ENCODE results near the gene LST1.
"Not testable (repeated sequence)": the region's sequence is repeated elsewhere in the genome, so short reads cannot be mapped to it uniquely, and the experiment has no call there.

LST1 gene

DNA sequence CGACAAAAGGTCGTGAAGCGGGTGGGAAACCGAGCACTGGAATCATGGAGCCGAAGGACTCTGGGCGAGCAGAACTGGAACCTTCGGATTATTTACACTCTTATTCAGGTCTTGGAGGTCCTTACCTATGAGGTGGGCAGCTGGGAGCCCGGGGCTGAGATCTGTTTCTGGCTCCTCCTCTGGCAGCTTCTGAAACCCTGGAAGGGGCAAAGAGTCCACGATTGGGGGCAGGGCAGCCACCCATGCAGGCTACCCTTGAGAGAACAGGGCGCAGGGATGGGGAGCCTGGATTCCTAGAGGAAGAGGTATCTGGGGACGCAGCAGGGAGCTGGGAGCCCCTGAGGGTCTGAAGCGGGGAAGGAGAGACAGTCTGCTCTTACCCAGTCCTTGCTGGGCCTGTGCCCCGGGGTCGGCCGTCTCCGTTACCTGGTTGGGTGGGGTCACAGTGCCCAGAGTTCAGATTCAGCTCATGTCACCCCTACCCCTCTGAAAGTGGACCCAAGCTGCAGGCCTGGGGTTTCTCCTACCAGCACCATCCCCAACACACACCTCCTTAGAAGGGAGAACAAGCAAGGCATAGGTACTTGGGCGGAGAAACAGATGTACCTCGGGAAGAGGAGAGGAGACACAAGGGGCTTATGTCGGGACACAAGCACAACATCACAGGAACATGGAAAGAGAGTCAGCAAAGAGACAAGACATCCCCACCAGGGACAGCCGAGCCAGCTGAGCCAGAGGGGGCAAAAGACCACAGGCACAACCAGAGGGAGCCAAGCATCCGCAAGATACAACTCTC lies 4.4 kb upstream of the LST1 start:
- no peak for DNase-seq

DNA sequence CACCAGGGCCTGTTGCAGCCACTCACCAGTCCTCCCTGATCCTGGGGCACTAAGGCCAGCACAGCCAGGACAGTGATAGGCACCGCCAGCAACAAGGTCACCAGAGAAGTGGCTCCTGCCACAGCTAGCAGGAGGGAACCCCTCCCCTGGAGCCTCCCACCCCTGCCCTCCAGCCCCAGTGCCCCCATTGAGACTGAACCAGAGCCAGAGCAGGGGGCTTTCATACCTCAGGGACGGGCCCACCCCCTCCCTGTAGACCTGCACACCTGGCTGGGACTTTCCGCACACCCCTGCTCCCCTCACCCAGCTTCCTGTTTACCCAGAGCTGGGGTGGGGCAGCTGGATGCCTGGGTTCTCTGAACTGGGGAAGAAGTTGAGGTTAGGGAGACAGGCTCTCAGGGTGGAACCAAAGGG lies 3.8 kb upstream of the LST1 start, which contains the start of gene LTB:
Gene LTB (minus strand): TSS at position 195 of the 414 bp plus-strand sequence. CDS start 7 bp downstream, at position 188.
- no peak for DNase-seq

DNA sequence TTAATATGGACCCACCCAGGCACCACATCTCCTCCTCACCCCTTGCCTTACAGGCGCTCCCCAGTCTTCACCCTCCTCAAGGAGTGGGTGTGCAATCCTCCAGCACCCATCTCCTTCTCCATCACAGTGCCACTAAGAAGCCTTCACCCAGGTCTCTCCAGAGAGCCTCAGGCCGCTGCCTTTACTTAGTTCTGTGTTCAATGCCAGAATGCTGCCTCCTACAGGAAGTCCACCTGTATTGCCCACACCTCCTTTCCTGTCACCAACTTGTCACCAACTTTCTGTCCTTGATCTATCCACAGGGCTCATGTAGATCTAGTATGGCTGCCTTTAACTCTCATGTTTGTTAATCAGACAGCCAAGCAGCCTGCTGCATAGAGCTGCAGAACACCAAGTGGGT lies 586 bp upstream of the LST1 start:
- no peak for DNase-seq

DNA sequence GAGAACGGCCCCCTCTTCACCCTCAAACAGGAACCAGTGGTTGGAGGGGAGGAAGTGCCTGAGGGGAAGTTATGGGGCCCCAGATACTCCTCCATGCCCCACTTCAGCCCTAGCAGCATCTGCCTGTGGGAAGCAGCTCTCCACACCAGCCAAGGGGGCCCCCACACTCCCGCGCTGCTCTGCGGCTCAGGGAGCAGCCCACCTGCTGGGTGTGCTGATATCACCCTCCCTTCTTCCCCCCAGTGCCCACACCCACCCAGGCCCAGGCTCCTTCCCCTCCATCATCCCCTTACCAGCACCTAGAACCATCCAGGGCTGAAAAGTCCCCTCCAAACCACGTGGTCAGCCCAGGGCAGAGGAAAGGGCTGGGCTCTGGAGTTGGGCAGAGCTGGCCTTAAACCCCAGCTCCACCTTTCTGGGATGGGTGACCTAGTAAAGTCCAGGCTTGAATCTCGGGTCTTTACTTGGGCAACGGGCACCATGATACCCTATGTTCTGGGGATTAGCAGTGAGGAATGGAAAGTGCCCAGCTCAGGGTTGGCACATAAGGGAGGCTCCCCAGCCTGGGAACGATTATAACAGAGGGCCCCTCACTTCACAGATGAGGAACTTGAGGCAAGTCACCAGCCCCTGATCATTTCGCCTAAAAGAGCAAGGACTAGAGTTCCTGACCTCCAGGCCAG lies 663 bp downstream of the LST1 start:
- DNase-seq: no peak

DNA sequence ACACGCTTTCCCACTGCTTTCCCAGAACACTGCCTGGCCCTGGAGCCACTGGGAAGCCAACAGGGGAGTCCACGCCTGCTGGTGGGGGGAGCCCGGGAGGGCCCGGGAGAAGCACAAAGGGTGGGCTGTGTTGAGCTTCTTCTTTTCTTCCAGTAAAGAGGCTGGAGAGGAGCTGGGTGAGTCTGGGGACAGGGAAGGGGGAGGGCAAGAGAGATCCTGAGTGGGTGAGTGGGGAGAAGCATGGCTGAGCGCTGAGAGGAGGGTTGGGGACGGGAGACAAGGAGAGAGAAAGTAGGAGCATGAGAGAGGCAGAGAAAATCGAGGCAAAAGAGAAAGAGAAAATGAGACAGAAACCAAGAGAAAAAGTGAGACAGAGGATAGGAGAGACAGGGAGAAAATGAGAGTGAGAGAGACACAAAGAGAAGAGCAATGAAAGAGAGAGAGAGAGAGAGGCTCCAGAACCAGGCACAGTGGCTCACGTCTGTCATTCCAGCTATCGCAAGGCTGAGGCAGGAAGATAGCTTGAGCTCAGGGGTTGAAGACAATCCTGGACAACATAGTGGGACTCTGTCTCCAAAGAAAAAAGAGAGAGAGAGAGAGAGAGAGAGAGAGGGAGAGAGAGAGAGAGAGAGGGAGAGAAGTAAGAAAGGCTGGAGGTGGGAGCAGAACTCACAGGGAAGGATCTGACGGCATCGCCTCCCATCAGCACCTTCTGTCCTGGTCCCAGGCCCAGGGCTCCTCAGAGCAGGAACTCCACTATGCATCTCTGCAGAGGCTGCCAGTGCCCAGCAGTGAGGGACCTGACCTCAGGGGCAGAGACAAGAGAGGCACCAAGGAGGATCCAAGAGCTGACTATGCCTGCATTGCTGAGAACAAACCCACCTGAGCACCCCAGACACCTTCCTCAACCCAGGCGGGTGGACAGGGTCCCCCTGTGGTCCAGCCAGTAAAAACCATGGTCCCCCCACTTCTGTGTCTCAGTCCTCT lies 2.0 kb downstream of the LST1 start:
- no peak for DNase-seq

DNA sequence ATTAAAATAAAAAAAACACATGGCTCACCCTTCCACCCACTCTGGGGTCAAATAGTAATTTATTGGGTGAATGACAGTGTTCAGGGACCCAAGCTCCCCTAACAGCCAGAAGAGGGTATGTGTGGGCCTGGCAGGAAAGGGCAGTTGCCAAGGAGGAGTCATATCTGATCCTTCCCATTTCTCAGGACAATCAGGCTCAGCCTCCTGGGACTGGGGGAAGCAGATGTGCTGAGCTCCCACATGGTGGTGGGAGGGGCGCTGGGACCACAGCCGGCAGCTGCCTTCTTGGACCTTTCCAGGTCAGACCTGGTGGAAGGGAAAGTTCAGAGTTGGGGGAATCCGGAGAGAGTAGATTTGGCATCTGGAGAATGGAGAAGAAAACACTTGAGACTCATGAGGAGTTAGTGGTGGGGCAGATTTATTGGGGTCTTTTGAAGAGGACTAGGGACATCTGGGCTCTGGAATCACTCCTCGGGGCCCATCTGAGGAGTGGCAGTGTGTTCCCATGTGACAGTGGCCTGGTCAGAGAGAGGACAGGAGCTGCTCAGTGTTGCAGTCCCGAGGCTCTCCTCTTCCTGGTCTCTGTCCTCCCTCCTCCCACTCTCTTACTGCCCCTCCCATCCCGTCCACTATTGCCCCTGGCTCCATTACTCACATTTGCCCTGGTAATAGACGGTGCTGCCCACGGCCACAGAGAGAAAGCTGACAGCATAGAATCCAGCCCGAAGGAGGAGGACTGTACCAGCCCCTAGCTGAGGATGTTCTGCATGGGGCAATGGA lies 3.0 kb downstream of the LST1 start:
- DNase-seq: no peak

DNA sequence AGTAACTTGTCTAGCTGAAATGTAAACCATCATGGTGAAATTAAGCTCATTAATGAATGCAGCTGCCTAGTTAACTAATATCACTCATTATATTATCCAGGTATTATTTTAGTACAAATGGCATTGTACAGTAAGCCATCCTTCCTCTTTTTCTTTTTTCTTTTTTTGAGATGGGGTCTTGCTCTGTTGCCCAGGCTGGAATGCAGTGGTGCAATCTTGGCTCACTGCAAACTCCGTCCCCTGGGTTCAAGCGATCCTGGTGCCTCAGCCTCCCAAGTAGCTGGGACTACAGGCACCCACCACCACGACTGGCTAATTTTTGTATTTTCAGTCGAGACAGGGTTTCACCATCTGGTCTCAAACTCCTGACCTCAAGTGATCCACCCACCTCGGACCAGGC lies 4.6 kb downstream of the LST1 start:
- not testable (repeated sequence) for DNase-seq

DNA sequence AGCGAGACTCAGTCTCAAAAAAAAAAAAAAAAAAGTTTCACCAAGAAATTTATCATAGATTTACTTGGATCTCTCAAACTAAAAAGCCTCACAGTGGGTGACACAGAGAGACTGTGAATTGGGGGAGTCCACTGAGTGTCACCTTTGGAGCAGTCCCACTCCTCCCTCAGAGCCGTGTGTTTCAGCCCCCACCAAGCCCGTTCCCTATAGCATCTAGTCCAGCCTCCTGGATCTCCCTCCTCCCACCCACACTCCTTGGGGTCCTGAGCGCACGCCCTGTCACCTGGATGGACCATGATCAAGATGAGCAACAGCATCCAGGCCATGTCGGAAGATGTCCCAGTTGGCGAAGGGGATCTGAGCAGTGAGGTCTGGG lies 6.3 kb downstream of the LST1 start:
- no peak for DNase-seq

DNA sequence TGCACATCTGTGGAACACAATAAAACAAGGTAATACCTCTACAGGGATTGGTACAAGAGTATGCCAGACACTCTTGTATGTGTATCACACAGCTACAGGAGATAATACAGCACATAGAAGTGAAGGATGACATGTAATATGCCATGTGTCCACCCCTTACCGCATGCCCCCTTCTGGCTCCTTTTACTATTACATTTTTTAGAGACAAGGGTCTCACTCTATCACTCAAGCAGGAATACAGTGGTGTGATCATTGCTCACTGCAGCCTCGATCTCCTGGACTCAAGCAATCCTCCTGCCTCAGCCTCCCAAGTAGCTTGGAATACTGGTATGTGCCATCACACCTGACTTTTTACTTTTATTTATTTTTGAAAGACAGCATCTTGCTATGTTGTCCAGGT lies 10.9 kb downstream of the LST1 start:
- DNase-seq: no peak

DNA sequence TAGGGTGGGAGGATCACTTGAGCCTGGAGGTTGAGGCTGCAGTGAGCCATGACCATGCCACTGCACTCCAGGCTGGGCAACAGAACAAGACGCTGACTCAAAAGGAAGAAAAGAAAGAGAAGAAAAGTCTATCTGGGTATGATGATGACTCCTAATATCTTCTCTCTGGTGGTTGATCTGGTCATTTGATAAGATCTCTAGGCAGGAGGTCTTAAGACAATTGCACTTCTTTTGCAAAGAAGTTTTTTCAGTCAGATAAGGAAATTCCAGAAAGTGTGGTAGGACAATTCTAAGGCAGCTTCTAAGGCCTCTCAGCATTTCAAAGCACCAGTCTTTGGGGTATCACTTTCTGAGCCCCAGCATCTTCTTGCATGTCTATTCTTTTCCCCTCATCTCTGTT lies 21.2 kb downstream of the LST1 start:
- no peak for DNase-seq

DNA sequence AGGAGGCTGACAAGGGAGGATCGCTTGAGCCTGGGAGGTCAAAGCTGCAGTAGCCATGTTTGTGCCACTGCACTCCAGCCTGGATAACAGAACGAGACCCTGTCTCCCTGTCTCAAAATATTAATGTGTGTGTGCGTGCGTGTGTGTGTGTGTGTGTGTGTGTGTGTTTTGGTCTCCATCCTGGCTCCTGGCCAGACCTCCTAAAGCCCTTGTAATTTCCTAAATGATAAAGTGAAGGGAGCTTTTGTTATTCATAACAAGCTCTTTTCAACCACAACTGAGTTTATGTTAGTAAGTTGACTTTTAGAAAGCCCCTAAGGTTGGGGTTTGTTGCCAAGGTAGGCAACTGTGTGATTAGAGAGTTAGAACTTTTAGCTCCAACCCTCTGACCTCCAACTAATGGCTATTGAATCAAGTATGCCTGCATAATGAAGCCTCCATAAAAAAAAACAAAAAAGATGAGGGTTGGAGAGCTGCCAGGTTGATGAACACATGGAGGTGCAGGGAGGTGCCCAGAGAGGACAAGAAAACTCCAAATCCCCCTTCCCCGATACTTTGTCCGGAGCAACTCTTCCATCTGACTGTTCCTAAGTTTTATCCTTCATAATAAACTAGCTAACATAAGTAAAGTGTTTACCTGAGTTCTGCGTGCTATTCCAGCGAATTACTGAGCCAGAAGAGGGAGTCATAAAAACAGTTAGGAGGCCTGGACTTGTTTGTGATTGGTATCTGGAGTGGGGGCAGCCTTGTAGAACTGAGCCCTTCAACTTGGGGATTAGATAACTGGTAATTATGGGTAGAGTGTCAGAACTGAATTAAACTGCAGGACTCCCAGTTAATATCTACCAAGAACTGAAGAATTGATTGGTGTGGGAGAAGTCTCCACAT lies 23.7 kb downstream of the LST1 start:
- DNase-seq: no peak

DNA sequence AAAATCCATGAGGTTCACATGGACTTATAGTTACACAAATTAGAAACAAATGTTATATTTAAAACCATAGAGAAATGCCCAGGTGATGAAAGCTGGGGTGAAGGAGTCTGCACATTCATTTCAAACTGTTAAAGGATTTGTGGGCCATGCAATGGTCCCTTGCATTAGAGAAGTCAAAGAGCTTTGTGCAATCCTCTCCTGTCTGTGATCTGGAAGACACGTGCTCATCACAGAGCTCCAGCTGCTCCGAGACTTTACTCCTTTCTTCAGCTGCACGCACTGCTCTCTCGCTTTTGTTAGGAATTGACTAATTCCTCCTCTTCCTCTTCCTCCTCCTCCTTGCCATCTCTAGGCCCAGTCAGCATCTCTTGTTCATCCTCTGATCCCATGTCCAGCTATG lies 24.9 kb downstream of the LST1 start:
- no peak for DNase-seq

DNA sequence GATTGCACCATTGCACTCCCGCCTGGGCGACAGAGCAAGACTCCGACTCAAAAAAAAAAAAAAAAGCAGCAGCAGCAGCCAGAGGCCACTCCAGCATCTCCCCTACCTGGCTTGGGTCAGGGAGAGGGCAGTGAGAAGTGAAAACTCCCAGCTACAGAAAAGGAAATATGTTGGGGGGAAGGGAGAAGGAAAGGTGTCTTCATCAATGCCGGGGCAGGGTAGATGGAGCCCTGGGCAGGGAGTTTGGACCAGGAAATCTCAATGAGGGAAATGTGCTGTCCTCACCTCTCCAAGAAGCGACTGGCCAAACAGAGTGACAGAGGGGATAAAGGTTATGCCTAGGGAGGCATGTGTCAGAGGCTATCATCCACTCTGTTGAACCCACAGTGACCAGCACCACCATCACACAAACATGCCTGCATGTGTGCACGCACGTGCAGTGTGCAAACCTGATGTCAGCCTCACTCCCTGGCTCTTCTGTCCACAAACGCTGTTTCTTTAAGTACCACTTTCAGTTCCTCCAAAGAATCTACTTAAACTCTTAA lies 28.1 kb downstream of the LST1 start:
- no peak for DNase-seq

DNA sequence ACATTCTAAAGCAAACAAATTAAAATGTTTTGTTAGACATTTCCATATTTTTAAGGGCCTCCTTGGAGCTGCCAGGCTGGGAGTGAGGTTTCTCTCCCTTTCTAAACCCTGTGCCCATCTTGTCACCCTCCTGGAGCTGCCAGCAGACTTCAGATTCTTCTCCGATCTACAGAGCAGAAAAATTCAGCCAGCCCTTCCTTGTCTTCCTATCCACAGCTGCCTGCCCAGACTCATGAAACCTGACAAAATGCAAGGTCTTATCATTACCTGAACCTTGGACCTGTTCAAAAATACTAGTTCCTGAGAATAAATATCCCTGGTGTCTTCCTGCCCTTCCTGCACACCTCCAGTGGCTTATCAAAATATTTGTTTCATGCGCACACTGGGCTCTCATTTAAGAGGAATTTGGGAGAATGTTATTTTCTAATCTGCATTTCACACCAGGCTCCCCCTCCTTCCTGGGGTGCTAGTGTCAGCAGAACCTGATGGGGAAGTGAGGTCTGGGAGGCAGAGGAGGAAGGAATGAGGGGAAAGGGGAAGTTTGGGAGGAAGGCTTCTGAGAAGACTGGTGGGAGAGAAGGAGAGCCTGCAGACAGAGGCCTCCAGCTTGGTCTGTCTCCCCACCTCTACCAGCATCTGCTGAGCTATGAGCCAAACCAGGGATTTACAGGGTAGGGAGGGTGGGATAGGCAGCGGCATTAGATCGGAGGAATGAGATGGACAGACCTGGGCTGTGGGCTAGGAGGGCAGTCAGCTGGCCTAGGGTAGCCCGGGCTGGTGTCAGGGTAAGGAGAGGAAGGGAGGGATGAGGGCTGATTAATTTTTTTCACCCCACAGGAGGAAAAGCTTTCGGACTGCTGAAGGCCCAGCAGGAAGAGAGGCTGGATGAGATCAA lies 28.9 kb downstream of the LST1 start, which contains the start of gene AIF1:
Gene AIF1 (plus strand): TSS at position 551 of the 895 bp plus-strand sequence. CDS start 96 bp downstream, at position 647.
- no peak for DNase-seq

DNA sequence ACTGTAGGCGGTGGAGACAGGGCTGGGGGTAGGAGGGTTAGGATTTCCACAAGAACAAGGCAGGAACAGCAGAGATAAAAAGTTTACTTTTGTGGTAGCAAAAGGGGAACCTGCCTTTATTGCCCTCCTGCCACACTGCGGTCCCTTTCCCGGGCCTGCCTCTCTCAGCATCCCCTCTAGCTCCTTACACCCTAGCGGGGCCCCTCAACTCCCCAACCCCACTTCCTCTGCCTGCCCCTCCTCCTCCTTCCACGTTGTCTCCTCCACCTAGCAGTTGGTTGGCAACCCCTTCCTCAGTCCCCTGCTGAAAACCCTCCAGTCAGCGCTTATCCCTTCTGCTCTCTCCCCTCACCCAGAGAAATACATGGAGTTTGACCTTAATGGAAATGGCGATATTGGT lies 29.7 kb downstream of the LST1 start:
- no peak for DNase-seq

DNA sequence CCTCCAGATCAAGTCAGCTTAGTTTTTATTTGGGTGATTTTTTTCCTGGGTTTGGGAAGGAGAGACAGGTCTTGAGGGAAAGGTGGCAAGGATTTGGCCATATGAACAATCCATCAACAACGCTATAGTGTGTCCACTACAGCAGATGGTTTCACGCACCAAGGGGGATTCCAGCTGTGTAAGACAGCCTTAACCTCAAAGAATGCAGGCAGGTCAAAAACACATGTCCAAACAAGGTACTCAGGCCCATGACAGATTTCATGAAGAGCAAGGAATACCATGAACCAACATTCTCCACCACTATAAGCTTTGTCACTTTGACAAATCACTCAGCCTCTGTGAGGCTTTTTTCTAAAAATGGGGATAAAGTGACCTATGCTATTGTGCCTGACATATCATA lies 30.9 kb downstream of the LST1 start:
- no peak for DNase-seq

DNA sequence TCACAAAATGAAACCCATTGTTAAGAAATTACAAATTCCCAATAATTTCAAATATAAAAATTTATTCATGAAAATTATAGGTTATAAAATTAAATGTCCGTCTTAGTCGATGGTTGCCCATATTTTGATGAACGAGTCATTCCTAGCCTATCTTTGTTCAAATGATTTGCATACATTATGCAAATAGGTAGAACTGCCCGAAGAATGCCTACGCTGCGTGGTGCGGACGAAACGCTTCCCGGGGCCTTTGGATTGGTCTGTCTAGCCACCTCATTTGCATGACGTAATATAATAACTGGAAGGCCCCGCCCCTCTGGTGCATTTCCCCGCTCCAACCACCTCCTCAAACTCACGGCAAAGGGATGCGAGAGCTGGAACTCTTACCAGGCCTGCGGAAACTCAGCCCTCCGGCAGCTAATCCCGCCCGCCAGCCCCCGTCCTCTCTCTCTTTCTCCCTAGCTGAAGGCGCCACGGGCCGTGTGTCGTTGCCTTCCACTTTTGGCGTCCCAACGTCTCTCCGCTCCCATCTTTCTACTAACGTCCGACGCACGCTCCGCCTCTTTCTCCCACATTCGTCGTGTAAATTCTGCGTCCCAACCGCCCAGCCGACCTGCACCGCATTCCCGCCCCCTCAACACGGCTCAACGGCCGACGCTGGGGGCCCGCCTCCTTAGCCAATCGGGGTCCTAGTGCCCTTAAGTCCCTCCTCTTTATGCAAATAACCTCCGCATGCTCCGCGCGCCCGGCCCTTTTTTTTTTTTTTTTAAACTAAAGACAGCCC lies 33.9 kb downstream of the LST1 start:
- DNase-seq: peak; percentile 99

DNA sequence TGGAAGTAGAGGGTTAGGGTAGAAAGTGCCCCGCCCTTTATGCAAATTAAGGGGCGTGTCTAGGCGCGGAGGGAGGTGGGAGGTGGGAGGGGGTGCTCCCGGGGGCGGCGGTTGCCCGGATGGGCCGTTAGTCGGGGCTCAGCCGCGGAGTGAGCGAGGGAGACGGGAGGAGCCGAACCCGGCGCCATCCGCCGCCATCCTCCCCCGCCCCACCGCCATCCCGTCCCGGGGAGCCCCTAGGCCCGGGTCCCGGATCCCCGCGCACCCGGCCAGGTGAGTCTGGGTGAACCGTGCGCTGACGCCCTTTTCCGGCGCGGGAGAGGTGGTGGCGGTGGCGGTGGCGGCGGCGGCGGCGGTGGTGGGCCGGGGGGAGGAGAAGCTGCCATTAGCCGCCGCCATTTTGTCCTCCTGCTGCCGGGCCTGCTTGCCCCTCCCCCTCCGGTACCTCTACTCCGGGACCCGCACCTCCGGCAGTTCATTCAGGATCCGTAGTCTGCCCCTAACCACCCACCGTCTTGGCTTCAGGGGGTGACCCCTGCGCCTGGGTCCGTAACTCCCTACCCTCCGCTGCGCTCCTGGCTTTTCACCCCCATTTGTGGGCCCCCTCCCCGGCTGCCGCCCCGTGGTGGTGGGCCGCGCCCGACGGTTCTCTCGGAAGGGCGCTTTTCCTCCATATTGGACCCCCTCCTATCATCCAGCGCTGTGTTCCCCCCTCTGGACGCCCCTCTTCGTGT lies 34.7 kb downstream of the LST1 start, which contains the start of gene PRRC2A:
Gene PRRC2A (plus strand): TSS at position 130 of the 734 bp plus-strand sequence. CDS start 2,075 bp downstream, outside the sequence.
- DNase-seq: no peak

All from left hindlimb (tissue), 1 donor.